ENCODE measurements around the gene PRR23B. TPM values are rescaled to one million over a fixed set of nuclear protein-coding genes. Genes with fewer than 3 reads are reported as not detected.

Gene PRR23B
- polyA plus RNA-seq, 1 of the 3 experiments (the other 2 are of a cell fraction) = not detected

GRCh38 chr3:138987181-138987580 is 33.5 kb downstream of the PRR23B start:
- CTCF ChIA-PET = interaction anchor here (0.5 to 2.5 kb wide), 5 partner anchors 15 to 125 kb away, joined by 3 to 5 read pairs (median 3); no protein-coding TSS in a partner anchor
- WGBS (ENCODE audit: low lambda C conversion rate) = 55% methylated on average over 2 of the region's 2 CpGs
- no peak for TF ChIP-seq ZBTB33 (IDR thresholded peaks at IDR 0.05; ENCODE audit: borderline replicate concordance, low read depth)
- TF ChIP-seq FOSL2 (IDR thresholded peaks at IDR 0.05; ENCODE audit: borderline replicate concordance, low read depth) = no peak
- no peak for TF ChIP-seq PBX3 (IDR thresholded peaks at IDR 0.05)

GRCh38 chr3:138985932-138986331 is 34.8 kb downstream of the PRR23B start:
- Histone ChIP-seq H3K4me1 (ENCODE audit: control insufficient read depth in 1 of 2, insufficient read depth in 2 of 2, low read depth in 1 of 2, low read length in 1 of 2) (no peaks in the 10 kb centered on the region), H3K9ac (no peak overlapping the region), H3K27me3 (ENCODE audit: insufficient read depth) (no peaks in the 10 kb centered on the region), H2AFZ (ENCODE audit: low read depth) (no peak overlapping the region), H3K36me3 (replicated peaks in 1 of 2; ENCODE audit: control insufficient read depth in 1 of 2, insufficient read depth in 2 of 2, low read length in 1 of 2) (no peaks in the 10 kb centered on the region), H3K4me3 (ENCODE audit: low read depth in 2 of 2, low read length in 1 of 2) (no peak overlapping the region), H3K9me3 (no peaks in the 10 kb centered on the region), H3K4me2 (no peak overlapping the region), H3K9me2 (no peaks in the 10 kb centered on the region), H3K27ac (ENCODE audit: low read depth in 2 of 2, low read length in 1 of 2) (no peak overlapping the region), H4K20me1 (ENCODE audit: insufficient read depth) (no peaks in the 10 kb centered on the region), H3K79me2 (ENCODE audit: insufficient read depth) (no peaks in the 10 kb centered on the region), H3F3A (replicated peaks; ENCODE audit: insufficient read depth) (no peaks in the 10 kb centered on the region)
- no peak for DNase-seq
- CTCF ChIA-PET = no interaction called here
- 7% methylated on average over 4 of the region's 4 CpGs for WGBS (ENCODE audit: low lambda C conversion rate)
- TF ChIP-seq MEF2A (IDR thresholded peaks at IDR 0.05; ENCODE audit: borderline replicate concordance, low read depth) (no peak), GATA2 (CRISPR knock-in tag; IDR thresholded peaks at IDR 0.05) (no peak), RFX5 (IDR thresholded peaks at IDR 0.05; ENCODE audit: low read length) (no peak), USF2 (IDR thresholded peaks at IDR 0.05; ENCODE audit: borderline replicate concordance, low read depth, low read length) (no peak), FOXJ3 (CRISPR knock-in tag; IDR thresholded peaks at IDR 0.05) (no peak), EZH2phosphoT487 (IDR thresholded peaks at IDR 0.05; ENCODE audit: borderline replicate concordance, low read depth) (no peak), NRF1 (IDR thresholded peaks at IDR 0.05; ENCODE audit: low read depth, low read length) (no peak), RXRA (IDR thresholded peaks at IDR 0.05; ENCODE audit: borderline replicate concordance, low read depth) (no peak), PBX3 (IDR thresholded peaks at IDR 0.05) (no peak)
- POLR2A ChIA-PET = no interaction called here

More at GRCh38 chr3:138987181-138987580, 33.5 kb downstream of the PRR23B start:
- no peaks in the 10 kb centered on the region for H4K20me1 ChIP-seq (ENCODE audit: insufficient read depth)
- H3K9me2 ChIP-seq = no peaks in the 10 kb centered on the region
- H3K79me2 ChIP-seq (ENCODE audit: insufficient read depth) = no peaks in the 10 kb centered on the region
- no peak overlapping the region for H3K9ac ChIP-seq
- POLR2A ChIA-PET = no interaction called here
- H2AFZ ChIP-seq (ENCODE audit: low read depth) = no peak overlapping the region
- H3K27me3 ChIP-seq (ENCODE audit: insufficient read depth) = no peaks in the 10 kb centered on the region
- no peaks in the 10 kb centered on the region for H3K4me1 ChIP-seq (ENCODE audit: control insufficient read depth in 1 of 2, insufficient read depth in 2 of 2, low read depth in 1 of 2, low read length in 1 of 2)
- no peak for DNase-seq
- no peaks in the 10 kb centered on the region for H3K9me3 ChIP-seq
- no peaks in the 10 kb centered on the region for H3F3A ChIP-seq (replicated peaks; ENCODE audit: insufficient read depth)
- no peak overlapping the region for H3K27ac ChIP-seq (ENCODE audit: low read depth in 2 of 2, low read length in 1 of 2)
- no peak overlapping the region for H3K4me2 ChIP-seq
- no peak overlapping the region for H3K4me3 ChIP-seq (ENCODE audit: low read depth in 2 of 2, low read length in 1 of 2)
- no peaks in the 10 kb centered on the region for H3K36me3 ChIP-seq (replicated peaks in 1 of 2; ENCODE audit: control insufficient read depth in 1 of 2, insufficient read depth in 2 of 2, low read length in 1 of 2)
